Thyroid gland (tissue), 4 donors: ENCODE measurements around the gene IFNAR1. TPM values are rescaled to one million over a fixed set of nuclear protein-coding genes. Genes with fewer than 3 reads are reported as not detected.

Experiments
- DNase-seq, 2 donors: peaks; one replicate each; pipeline ENCODE4 v3.0.0-alpha.2; 2019
- H3K27ac ChIP-seq, 3 donors: fragments of 200-600 bp; sonication (generic); 1 replicate in 2 of 3; 2 replicates in 1 of 3; pipeline ENCODE4 v1.5.1; 2016 to 2019; ENCODE audit warnings: mild to moderate bottlenecking in 1 of 3, moderate library complexity in 1 of 3
- H3K27me3 ChIP-seq: fragments of 200-600 bp; sonication (generic); one replicate; pipeline ENCODE4 v1.5.1; 2019
- H3K36me3 ChIP-seq, 2 donors: fragments of 200-600 bp; sonication (generic); one replicate each; pipeline ENCODE4 v1.5.1; 2016 to 2019
- H3K4me1 ChIP-seq, 2 donors: fragments of 200-600 bp; sonication (generic); one replicate each; pipeline ENCODE4 v1.5.1; 2017 to 2019
- H3K4me3 ChIP-seq, 3 donors: fragments of 200-600 bp; sonication (generic); replicated peaks in 1 of 3; 1 replicate in 2 of 3; 2 replicates in 1 of 3; pipeline ENCODE4 v1.5.1; 2016; ENCODE audit warnings: mild to moderate bottlenecking in 1 of 3
- H3K9me3 ChIP-seq: fragments of 200-600 bp; sonication (generic); one replicate; pipeline ENCODE4 v1.5.1; 2017
- POLR2A ChIP-seq, 2 donors: fragments of 450-650 bp; IDR thresholded peaks; one replicate each; pipeline ENCODE4 v1.6.1; 2017; ENCODE audit warnings: antibody characterized with exemption in 2 of 2, mild to moderate bottlenecking in 2 of 2, moderate library complexity in 1 of 2
- WGBS, 2 donors: methylation state at CpG; one replicate each; pipeline ENCODE4 v1.1.5; 2017; 5-methylcytosine and 5-hydroxymethylcytosine counted together
- intact Hi-C: fragments of 100-400 bp; cut with DNase I; formaldehyde crosslinking; loops from one replicate; pipeline ENCODE4 v1.15.1; 2023
- total RNA-seq, 4 donors: library from RNA; depleted of rRNA; stranded (reverse); fragments of >200 nt; gene quantifications; one replicate each; pipeline ENCODE4 v1.2.3, GENCODE V29; 2016
- TF ChIP-seq, protein P1 (sequence below), 6 experiments: fragments of 200-600 bp in 3 of 6; fragments of 450-650 bp in 3 of 6; sonication (generic) in 3 of 6; IDR thresholded peaks; one replicate each; pipeline ENCODE4 v1.5.1; 2016 to 2019; ENCODE audit warnings: antibody characterized with exemption in 6 of 6, mild to moderate bottlenecking in 2 of 6, inconsistent platforms in 1 of 6, moderate library complexity in 1 of 6

Gene IFNAR1
- total RNA-seq, 4 donors from 2014 or later = 37.0 to 51.2 (median 42.4) TPM

DNA sequence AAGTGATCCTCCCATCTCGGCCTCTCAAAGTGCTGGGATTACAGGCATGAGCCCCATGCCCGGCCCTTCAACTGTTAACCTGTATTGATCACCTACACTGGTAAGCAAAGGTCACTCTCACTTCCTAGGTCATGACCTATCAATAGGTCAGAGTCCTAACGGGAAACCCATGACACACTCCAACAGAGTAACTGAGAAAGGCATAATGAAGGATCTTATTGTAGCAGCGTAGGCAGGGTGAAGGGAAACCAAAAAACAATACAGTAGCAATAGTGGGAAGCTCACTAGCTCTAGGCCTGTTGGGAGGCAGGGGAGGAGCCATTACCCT, 19.5 kb upstream of the IFNAR1 start:
- peaks cover 0 to 12% of the 10 kb centered on the region in 2 donors for H3K4me1 ChIP-seq
- no peaks in the 10 kb centered on the region for H3K9me3 ChIP-seq
- intact Hi-C loops = no loop called here
- no peak overlapping the region for H3K27ac ChIP-seq
- WGBS, 2 donors = 91 to 96% methylated on average over 4 of the region's 4 CpGs
- H3K27me3 ChIP-seq = no peaks in the 10 kb centered on the region
- no peak for DNase-seq
- TF ChIP-seq, protein P1, sequence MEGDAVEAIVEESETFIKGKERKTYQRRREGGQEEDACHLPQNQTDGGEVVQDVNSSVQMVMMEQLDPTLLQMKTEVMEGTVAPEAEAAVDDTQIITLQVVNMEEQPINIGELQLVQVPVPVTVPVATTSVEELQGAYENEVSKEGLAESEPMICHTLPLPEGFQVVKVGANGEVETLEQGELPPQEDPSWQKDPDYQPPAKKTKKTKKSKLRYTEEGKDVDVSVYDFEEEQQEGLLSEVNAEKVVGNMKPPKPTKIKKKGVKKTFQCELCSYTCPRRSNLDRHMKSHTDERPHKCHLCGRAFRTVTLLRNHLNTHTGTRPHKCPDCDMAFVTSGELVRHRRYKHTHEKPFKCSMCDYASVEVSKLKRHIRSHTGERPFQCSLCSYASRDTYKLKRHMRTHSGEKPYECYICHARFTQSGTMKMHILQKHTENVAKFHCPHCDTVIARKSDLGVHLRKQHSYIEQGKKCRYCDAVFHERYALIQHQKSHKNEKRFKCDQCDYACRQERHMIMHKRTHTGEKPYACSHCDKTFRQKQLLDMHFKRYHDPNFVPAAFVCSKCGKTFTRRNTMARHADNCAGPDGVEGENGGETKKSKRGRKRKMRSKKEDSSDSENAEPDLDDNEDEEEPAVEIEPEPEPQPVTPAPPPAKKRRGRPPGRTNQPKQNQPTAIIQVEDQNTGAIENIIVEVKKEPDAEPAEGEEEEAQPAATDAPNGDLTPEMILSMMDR (IDR thresholded peaks at IDR 0.05) = no peak
- TF ChIP-seq POLR2A (IDR thresholded peaks at IDR 0.05) = no peak
- H3K4me3 ChIP-seq = no peak overlapping the region
- no peaks in the 10 kb centered on the region for H3K36me3 ChIP-seq

DNA sequence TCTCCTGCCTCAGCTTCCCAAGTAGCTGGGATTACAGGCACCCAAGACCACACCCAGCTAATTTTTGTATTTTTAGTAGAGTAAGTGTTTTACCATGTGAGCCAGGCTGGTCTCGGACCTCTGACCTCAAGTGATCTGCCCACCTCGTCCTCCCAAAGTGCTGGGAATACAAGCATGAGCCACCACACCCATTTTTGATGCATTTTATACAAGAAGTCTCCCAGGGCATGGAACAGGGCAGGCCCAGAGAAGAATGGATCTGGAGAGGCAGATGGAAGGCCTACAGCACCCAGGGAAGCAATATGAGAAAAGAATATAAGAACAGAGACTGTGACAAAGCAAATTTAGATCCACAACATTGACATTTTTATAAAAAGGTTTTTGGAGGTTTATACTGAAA, 18.8 kb upstream of the IFNAR1 start:
- Histone ChIP-seq H3K27ac (no peak overlapping the region), H3K9me3 (no peaks in the 10 kb centered on the region), H3K36me3 (no peaks in the 10 kb centered on the region), H3K4me3 (no peak overlapping the region), H3K4me1 (peaks cover 0 to 6% of the 10 kb centered on the region in 2 donors), H3K27me3 (no peaks in the 10 kb centered on the region)
- intact Hi-C loops = no loop called here
- DNase-seq = no peak
- TF ChIP-seq, protein P1 (IDR thresholded peaks at IDR 0.05) = no peak
- TF ChIP-seq POLR2A (IDR thresholded peaks at IDR 0.05) = no peak
- 85 to 90% methylated on average over 2 of the region's 2 CpGs for WGBS, 2 donors

DNA sequence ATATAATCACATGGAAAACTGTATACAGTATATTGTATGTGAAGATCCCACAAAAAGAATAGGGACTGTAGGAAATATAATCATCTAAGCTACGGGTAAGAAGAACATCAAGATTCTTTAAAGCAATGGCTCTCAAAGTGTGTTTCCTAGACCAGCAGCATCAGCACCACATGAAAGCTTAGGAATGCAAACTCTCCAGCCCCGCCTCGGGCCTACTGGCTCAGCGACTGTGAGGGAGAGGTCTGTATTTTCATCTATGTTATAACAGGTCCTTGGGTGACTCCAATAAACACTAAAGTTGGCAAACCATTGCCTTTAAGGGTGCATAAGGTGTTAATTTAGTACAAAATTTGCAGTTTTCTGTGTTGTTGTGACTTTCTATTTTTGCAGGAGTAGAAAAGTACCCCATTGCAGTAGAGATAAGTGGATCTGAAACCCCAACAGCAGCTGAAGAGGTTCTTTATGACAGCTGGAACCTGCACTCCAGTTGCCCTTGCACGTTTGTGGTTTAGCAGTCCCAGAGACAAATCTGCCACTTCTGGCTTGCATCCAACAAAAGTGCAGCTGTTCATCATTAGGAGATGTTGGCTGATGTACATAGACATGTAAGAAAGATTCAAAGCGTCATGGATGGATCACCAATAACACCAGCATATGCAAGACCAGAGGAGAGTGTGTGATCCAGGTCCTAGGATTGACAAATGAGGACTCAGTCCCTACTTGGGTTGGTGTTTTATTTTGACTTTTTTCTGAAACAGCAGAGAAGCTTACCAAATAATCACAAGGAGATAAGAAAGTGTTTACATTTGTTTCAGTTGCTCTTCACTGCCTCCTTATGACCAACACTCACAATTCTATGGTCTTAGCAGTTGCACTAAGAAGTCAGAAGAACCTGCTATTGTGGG, 15.9 kb upstream of the IFNAR1 start:
- intact Hi-C loops = no loop called here
- DNase-seq = no peak
- no peak for TF ChIP-seq POLR2A (IDR thresholded peaks at IDR 0.05)
- TF ChIP-seq, protein P1 (IDR thresholded peaks at IDR 0.05) = no peak
- no peaks in the 10 kb centered on the region for H3K9me3 ChIP-seq
- H3K27me3 ChIP-seq = no peaks in the 10 kb centered on the region
- H3K27ac ChIP-seq = no peak overlapping the region
- no peaks in the 10 kb centered on the region for H3K4me1 ChIP-seq
- WGBS, 2 donors = 40 to 59% methylated on average over 6 of the region's 6 CpGs
- no peaks in the 10 kb centered on the region for H3K36me3 ChIP-seq
- H3K4me3 ChIP-seq = no peak overlapping the region

DNA sequence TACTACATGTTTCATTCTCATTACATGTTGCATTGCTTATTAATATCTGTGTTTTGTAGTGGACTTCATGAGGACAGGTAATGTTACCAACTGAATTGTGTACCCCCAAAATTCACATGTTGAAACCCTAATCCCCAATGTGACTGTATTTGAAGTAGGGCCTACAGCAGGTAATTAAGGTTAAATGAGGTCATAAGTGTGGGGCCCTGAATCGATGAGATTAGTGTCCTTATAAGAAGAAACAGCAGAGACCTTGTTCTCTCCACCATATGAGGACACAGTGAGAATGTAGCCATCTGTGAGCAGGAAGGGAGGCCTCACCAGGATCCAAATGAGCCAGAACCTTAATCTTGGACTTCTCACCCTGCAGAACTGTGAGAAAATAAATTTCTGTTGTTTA, 15.0 kb upstream of the IFNAR1 start:
- no peak overlapping the region for H3K4me3 ChIP-seq
- H3K27me3 ChIP-seq = no peaks in the 10 kb centered on the region
- H3K9me3 ChIP-seq = no peaks in the 10 kb centered on the region
- DNase-seq = no peak
- H3K27ac ChIP-seq = no peak overlapping the region
- WGBS, 2 donors = 79 to 80% methylated on average over 1 of the region's 1 CpG
- H3K4me1 ChIP-seq = no peaks in the 10 kb centered on the region
- intact Hi-C loops = no loop called here
- H3K36me3 ChIP-seq = no peaks in the 10 kb centered on the region
- TF ChIP-seq, protein P1 (IDR thresholded peaks at IDR 0.05) = no peak
- no peak for TF ChIP-seq POLR2A (IDR thresholded peaks at IDR 0.05)

DNA sequence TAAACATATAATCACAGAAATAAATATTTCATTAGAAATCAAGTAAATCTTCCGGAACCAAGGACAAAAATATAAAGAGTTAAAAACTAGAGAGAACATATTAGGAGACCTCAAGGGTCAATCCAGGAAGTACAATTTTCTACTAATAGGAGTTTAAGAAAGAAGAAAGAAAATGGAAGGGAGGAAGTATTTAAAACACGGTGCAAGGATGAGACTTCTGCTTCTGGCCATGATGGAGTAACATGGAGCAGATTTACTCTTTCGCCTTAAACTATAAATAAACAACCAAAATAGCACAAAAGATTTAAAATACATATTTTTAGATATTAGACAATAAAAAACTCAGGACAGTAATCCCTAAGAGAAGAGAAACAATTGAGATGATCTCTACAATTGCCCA, 12.6 kb upstream of the IFNAR1 start:
- H3K27me3 ChIP-seq = no peaks in the 10 kb centered on the region
- H3K27ac ChIP-seq = no peak overlapping the region
- intact Hi-C loops = no loop called here
- H3K36me3 ChIP-seq = no peaks in the 10 kb centered on the region
- 87 to 89% methylated on average over 3 of the region's 3 CpGs for WGBS, 2 donors
- H3K9me3 ChIP-seq = no peaks in the 10 kb centered on the region
- TF ChIP-seq, protein P1 (IDR thresholded peaks at IDR 0.05) = no peak
- TF ChIP-seq POLR2A (IDR thresholded peaks at IDR 0.05) = no peak
- no peak overlapping the region for H3K4me3 ChIP-seq
- DNase-seq = no peak
- no peaks in the 10 kb centered on the region for H3K4me1 ChIP-seq
